ENCODE data around the gene TAAR5.

DNA sequence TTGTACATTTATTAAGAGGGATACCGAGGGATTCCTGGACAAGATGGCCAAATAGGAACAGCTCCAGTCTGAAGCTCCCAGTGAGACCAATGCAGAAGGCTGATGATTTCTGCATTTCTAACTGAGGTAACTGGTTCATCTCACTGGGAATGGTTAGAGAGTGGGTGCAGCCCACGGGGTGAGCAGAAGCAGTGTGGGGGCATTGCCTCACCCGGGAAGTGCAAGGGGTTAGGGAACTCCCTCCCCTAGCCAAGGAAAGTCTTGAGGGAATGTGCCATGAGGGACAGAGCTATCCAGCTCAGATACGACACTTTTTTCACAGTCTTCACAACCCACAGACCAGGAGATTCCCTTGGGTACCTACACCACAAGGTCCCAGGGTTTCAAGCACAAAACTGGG, 45.3 kb upstream of the TAAR5 start:
- TF ChIP-seq, protein P1, sequence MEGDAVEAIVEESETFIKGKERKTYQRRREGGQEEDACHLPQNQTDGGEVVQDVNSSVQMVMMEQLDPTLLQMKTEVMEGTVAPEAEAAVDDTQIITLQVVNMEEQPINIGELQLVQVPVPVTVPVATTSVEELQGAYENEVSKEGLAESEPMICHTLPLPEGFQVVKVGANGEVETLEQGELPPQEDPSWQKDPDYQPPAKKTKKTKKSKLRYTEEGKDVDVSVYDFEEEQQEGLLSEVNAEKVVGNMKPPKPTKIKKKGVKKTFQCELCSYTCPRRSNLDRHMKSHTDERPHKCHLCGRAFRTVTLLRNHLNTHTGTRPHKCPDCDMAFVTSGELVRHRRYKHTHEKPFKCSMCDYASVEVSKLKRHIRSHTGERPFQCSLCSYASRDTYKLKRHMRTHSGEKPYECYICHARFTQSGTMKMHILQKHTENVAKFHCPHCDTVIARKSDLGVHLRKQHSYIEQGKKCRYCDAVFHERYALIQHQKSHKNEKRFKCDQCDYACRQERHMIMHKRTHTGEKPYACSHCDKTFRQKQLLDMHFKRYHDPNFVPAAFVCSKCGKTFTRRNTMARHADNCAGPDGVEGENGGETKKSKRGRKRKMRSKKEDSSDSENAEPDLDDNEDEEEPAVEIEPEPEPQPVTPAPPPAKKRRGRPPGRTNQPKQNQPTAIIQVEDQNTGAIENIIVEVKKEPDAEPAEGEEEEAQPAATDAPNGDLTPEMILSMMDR (IDR thresholded peaks at IDR 0.05): no peak
- TF ChIP-seq EZH2 (IDR thresholded peaks at IDR 0.05; ENCODE audit: borderline replicate concordance, insufficient read depth, low read depth, low read length, poor library complexity, severe bottlenecking): no peak
